Activated CD4-positive, alpha-beta T cell treated with anti-CD3 and anti-CD28 coated beads for 4 hours (primary cell): ENCODE measurements around the gene IGF1R.

Experiments
- DNase-seq, 2 donors: peaks; one replicate each; pipeline ENCODE4 v3.0.0-alpha.2; 2020

IGF1R gene

DNA sequence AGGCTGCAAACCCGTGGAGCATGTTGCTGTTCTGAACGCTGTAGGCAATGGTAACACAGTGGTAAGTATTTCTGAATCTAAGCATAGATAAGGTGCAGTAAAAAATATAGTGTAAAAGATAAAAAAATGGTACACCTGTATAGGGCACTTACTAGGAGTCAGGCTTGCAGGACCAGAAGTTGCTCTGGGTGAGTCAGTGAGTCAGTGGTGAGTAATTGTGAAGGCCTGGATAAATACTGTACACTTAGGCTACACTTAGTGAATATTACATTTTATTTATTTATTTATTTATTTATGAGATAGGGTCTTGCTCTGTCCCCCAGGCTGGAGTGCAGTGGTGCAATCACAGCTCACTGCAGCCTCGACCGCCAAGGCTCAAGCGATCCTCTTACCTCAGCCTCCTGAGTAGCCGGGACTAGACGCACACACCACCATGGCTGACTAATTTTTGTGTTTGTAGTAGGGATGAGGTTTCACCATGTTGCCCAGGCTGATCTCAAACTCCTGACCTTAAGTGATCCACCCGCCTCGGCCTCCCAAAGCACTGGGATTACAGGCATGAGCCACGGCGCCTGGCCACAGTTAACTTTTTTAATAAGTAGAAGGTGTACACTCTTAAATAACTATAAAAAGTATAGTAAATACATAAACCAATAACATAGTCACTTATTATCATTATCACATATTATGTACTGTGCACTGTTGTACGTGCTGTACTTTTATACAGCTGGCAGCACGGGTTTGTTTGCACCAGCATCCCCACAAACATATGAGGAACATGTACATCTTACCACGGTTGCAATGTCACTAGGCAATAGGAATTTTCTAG is 155.1 kb downstream of the IGF1R start:
- no peak for DNase-seq

DNA sequence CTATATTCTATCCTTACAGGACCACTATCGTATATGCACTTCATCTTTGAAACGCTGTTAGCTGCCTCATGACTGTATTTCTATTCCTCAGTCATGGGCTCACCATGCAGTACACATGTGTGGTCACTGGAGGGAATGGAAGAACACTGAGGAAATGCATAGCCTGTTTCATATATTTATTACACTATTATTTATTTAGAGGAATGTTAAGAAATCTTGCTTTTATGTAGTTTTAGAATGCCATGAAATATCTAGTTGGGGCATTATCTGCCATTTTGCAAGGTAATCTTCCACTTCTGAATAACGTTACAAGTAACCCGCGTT is 155.7 kb downstream of the IGF1R start:
- no peak for DNase-seq

DNA sequence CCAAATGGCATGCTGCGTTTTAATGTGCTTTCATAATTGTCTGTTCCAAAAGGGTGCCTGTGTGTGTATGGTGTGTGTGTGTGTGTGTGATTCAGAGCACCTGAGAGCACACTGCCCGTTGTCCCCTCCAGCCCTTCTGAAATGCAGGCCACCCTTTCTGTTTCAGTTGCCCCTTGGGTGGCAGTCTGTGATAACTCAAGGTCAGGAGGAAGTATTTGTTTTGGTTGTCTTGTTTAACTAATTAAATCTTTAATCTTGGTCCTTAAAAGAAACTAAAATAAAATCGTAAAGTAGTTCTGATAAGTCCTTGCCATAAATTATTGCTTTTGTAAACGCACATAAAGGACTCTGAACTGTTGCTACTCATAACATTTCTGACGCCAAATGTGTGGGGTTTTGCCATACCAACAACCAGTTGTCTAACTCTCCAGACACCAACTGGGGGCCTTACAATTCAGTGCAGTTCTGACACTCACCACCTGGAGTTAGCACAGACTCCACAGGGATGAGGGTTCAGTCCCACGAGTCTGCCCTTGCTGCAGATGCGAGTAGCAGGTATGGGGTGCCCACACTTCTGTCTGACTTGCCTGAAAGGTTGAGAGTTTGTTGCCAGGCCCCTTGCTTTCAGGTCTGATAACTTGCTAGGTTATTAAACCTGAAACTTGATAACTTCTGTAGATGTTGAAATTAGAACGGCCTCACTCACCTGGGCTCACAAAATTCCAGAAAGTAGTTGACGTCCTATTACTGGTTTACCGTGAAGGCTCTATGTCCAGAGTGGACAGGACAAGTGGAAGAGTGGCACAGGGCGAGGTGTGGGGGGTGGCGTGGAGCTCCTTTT is 157.3 kb downstream of the IGF1R start:
- no peak for DNase-seq

DNA sequence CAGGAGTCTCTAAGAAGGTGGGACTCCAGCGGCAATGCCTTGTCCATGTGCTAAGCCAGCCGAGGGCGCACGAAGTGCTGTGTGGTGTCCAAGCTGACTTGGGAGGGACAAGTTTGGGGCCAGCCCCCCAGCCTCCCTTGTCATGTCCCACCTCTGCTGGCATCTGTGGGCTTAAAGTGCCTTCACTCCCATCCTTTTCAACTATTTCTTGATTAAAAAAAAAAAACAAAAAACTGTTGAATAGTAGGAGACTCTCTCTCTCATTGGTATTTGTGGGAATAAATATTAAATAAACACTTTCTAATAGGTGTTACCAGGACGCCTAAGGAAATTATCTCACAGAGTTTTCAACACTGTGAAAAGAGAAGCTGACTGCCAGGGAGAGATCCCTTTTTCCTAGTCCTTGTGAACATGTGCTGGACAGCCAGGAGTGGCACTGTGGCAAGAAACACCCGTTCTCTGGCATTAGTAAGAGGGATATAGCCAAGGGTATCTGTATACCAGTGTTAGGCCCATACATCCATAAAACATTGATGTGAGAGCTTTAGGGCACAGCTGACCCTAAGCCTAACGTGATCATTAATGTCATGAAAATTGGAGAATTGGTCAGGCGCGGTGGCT is 158.0 kb downstream of the IGF1R start:
- no peak for DNase-seq

DNA sequence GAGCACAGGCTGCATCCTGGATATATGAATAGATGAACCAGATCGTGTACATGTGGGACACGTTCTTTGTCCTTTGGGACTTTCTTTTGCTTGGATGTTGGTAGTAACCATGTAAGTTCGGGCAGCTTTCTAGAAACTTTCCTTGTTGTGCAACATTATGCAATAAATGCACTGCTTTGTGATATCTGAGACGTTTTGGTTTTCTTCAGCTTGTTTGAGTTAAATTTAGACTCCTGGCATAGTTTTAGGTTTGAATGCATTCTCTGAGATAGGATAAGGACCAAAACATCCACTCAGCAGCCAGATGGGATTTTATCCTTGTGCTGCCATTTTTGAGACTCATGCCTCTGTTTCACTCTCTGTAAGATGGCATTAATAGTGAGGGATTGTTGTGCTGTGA is 158.9 kb downstream of the IGF1R start:
- DNase-seq, result no peak

DNA sequence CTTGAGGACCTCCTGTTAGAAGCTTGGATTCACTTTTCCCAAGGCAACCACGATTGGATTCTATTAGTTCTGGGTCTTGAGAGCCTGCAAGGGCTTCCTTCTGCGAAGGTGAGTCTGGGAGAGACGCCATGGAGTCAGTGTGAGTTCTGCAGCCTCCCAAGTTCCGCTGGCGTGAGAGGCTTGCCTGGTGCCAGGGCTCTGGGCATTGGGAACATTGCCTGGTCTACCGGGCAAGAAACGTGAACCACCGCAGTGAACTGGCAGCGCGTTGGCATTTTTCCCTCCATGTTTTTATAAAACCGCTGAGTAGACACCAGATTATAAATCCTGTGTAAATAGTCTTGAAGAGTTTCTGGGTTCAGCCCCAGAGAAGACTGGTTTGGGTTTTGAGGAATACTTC is 160.9 kb downstream of the IGF1R start:
- no peak for DNase-seq

DNA sequence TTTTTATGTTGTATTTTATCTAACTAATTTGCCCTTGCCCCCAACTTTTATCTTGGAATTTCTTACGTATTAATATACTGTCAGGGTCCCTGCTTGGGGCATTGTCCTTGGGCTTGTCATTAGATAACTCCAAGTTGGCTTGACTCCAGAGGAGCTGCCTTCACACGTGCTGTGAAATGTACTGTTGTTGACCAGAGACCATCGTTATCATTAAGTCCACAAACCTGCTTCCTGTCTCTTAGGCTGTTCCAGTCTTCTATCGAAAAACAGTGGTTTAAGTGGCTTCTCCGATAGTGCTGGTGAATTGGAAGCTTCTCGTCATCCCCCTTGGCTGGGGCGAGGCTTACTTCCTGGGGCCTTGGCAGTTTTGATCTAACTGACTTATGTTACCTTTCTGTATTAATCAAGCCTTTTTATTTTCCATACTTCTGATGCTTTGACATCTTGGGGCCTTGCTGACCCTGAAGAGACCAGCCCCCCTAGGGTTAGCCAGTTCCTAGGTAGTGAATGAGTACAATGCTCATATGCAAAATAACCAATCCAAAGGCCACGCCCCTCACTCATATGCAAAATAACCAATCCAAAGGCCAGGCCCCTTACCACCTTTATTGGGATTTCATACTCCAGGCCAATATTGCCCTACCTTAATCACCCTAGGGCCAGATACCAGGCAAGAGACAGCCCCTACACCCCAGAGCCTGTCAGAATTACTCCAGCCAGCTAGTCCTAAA is 164.5 kb downstream of the IGF1R start:
- no peak for DNase-seq

DNA sequence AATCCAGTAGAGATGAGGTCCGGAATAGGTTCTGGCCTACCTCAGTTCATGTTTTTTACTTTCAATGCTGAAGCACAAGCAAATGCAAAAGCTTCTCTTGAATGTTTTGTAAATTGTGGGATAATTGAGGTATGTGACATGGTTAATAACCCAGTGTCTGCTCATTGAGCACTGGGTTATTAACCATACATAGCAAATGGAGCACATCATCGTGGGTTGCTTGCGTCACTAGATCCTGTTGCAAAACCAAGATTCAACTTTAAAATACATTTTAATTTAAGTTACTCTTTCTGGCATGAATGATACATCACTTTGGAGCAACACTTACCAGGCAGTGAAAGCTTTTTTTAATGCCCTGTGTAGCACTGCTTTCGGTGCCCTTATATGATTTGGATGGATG is 165.6 kb downstream of the IGF1R start:
- DNase-seq, result no peak

DNA sequence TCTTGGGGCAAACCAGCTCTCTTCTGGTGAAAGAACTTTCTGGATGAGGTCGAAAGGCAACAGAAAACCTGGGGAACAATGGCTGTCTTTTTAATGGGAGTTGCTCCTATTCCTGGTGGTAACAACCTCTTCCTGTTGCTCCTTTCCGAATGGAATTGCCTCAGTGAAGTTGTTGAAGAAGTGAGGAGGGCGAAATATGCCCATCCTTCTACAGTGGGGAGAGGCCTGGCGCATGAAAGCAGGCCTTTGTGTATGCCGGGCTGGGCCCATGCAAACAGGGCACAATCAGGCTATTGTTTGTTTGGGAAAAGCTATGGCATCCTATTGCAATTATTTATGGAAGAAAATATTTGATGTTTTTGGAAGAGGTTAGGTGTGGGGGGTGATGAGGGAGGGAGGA is 166.9 kb downstream of the IGF1R start:
- DNase-seq, result no peak

DNA sequence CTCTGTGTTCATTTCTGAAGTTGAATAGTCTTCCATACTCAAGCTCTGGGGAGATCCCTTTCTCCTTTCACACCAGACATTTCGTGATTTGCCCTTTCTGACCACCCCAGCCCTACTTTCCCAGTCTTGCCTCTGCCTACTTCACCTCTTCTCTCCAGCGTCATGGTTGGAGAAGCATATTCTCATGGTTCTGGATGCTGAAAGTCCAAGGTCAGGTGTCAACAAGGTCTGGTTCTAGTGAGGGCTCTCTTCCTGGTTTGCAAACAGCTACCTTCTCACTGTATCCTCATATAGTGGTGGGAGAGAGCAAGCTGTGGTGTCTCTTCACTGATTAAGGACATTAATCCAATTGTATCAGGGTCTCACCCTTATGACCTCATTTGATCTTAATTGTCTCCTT is 169.4 kb downstream of the IGF1R start:
- no peak for DNase-seq

DNA sequence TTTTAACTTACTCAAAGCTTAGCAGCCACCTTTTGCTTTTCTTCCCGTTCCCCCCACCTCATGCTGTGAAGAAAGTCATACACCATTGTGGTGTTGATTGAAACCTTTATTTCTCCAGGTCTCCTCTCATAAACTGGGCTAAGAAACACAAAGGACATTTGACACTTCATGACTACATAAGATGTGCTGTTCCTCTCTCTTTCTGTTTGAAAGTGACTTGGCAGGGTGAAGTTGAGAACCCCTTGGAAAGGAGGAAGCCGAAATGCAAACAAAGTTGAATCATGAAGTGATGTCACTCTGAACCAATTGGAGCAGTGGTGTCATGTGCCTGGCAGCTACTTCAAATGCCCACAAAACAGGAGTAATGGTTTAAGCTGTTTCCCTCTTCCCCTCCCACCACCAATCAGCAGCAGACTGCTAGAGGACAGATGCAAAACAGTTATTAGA is 174.7 kb downstream of the IGF1R start:
- DNase-seq, result no peak

DNA sequence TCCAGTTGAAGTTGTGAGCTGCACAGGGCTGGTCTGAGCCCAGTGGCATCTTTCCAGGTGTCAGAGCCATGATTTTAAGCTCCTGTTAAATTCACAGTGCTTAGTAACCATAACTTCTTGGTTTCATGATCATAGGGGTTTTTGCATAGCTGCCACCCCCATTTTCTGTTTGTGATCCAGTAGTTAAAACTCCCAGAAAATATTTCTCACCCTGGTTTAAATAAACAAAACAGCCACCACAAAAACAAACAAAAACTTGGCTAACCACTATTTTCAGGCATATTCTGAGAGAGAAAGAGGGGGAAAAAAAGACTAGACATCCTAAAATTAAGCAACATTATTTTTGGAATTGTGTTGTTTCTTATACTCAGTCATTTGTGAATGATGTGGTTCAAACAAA is 175.3 kb downstream of the IGF1R start:
- DNase-seq, result no peak

DNA sequence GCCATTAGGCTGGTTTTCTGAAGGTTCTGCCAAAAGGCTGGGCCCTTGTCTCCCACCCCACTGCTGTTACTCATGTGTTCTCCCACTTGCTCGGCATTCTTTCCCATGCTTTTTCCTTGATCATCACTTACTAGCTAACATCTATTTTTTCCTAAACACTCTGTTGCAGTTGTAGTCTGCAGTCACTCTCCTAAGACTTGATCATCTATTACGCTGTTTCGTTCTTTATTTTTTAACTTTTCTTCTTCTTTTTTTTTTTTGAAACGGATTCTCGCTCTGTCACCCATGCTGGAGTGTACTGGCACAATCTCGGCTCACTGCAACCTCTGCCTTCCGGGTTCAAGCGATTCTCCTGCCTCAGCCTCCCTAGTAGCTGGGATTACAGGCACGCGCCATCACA is 176.3 kb downstream of the IGF1R start:
- DNase-seq, result no peak

DNA sequence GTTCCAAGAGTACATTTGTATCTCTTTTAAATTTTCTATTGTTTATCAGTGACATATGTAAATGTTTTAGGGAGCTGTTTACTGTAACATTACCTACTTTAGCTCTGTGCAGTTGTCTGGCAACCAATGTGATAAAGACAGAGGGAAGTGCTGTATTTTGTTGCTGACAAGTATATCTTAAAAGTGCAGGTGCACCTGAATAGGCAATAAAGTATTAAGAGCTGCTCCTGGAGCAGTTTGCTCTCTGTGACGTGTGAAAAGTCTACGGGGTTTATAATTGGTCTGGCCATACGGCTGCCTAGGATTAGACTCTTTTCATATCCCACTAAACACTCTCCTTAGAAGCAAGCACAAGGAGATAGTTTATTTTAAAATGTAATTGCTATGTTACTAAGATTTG is 178.3 kb downstream of the IGF1R start:
- DNase-seq, result no peak

DNA sequence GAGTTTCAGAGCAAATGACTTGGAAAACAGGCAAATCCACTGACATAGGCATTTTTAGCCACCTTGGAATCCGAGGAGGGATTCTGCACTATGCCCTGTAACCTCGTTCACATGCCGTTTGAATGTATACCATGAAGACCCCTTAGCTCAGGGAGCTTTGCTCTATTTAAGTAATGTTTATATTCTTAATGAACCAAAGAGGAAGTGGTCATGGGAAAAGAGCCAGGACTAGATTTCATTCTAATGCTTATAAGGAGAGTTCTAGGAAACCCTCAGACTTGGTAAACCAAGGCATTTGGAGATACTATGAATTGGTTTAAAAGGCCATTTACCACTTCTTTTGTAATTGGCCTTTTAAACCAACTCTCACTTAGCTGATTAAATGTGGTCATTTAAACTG is 178.9 kb downstream of the IGF1R start:
- DNase-seq, result no peak

DNA sequence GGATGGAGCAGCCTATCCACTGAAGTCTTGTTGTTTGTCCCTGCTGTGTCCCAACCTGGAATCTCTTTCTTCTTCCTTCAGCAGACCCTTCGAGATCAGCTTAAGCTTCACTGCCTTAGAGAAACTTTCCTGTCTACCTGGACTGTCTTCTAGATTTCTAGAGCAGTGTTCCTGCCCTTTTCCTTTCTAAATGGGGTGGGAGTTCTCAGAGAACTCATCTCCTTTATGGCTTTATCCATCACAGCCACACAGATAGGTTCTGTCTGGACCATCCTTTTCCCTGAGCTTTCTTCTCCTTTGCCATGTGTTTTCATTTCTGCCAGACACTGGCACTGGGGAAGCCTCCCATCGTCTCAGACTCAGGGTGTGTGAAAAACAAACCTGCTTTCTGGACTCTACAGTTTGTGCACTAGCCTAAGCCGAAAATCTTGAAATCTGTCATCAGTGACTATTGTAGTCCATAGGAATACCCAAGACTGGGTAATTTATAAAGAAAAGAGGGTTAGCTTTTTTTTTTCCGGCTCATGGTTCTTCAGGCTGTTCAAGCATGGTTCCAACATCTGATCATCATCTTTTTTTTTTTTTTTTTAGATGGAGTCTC is 181.8 kb downstream of the IGF1R start:
- DNase-seq, result no peak

DNA sequence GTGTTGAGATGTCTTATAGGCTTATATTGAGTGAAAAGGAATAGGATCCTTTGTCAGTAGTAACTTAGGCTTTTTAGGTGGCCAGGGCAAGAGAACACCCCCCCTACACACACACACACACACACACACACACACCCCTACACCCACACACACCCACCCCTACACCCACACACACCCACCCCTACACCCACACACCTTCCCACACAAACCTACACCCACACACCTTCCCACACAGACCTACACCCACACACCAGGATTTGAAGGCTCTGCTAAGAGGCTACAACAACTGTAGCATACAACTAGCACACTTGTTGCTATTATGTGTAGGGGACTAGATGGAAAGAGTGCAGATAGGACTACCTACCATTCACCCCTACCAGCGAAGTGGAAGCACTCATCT is 186.6 kb downstream of the IGF1R start:
- no peak for DNase-seq

DNA sequence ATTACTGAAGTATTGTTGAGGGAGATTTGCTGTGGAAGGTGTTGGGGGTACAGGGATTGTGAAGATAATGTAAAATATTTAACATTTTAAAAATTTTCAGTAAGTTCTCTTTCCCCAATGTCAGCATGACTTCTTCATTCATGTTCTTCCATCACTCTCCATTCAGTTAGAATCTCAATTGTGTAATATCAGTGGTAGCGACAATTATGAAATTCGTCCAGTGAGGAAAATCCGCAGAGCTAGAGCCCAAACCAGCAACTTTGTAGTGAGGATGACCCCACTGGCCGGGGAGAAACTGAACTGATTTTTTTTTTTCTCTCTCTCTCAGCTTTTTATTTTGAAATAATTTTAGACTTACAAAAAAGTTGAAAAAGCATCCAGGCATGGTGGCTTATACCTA is 187.5 kb downstream of the IGF1R start:
- no peak for DNase-seq

DNA sequence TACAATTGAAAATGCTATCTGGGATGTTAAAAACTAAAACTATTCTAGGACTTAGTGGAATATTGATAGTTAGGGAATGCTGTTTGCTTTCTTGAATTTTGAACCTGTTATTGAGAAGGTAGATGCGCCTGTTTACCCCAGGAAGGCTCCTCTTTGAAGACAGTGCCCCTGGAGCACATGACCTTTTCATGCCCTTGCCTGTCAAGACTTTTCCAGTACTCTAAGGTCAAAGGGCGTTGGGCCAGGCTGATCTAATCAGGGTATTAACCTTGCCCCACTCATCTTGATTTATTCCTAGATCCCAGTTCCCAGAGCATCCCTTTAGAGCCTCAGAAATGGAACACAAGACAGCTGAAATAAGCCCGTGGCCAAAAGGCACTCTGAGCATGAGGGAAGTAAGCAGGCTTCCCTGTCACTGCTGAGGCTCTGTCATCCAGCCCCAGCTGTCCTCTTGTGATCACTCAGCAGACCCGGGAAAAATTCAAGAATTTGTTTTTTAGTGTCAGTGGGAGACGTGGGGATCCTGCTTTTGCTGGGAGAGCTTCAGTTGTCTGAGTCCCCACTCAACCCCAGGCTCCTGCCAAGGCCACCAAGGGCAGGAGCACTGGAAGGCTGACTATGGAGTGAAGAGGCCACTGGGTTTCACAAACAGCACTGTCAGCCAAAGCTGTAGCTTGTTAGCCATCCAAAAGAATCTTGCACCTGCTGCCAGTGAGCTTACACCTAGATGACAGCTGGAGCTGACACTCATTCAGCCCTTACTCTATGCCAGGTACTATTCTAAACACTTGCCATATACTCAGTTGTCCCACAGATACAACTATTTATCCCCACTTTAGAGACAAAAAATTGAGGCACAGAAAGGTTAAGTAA is 190.3 kb downstream of the IGF1R start:
- no peak for DNase-seq

DNA sequence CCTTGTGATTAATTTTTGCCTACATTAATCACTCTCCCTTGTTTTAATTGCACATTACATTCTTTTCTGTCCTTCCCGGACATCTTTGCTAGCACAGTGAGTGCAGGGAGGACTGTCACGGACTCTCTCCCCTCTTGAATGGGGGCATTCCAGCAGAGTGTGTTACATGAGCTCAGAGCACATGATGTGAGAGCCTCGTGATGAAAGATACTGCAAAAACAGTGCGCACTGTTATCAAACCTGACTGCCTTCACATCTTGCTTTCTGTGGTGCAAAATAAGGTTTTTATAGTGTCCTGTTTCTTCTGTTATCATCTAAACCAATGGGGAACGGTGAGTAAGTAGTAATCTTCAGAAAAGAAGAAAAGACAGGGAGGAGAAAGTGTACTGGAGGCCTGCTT is 191.7 kb downstream of the IGF1R start:
- DNase-seq, result no peak

DNA sequence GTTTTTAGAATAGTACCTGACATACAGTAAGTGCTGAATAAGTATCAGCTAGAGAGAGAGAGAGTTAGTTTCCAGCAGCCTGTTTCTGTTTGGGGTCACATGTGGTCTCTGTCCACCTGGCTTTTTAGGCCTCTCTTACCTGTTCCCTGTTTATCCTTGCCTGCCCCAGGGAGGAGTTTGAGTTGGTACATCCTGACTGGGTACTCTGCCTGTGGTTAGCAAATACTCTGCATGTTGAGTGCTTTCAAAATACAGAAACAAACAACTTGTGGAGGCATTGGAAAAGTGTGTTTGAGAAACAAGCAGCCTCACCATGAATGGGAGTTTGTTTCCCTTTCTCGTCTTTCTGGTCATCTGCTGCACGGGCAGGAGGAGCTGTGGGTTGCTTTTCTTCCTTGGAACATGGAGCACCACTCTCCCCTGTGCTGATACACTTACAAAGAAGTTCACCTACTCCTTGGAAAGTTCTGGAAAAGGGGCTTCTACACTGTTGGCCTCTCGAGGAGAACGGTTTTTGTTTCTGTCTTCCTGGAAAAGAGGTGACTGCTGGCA is 193.2 kb downstream of the IGF1R start:
- no peak for DNase-seq
